Measurements from ENCODE around the gene PSMB7. TPM values are rescaled to one million over a fixed set of nuclear protein-coding genes. Genes with fewer than 3 reads are reported as not detected.

The PSMB7 gene
- total RNA-seq, 2 experiments from 2014 or later = 164 to 186 TPM

DNA sequence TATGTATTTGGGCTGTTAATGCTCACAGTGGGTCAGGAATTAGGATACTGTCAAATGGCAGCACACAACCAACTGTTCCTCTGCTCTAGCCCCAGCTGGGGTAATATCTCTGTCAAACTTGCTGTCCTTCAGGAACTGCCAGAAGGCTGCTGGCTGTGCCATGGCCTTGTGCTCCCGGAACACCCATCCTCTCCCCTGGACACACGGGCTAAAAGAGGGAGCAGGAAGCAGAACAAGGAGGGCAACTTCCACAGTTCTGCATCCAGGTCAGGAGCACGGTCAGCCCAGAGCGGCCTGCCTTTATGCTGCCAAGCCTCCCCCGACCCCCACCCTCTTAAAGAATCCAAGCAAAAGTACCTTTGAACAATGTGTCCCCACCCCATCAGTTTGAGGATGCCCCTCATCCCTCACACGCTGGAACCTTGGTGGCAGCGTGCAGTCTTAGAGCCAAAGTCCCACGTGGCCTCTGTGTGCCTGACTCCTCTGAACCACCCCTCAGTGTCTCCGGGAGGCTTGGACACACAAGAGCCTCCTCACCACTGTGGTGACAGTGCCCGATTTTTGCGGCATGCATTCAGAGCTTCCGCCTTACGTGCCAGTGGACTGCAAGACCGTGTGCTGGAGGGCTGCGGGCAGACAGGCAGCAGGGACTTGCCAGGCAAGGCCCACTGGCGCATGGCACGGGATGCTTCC lies 60.8 kb downstream of the PSMB7 start:
- Histone ChIP-seq H3K27ac (ENCODE audit: low read depth, low read length, poor library complexity, severe bottlenecking) (no peak overlapping the region), H3K4me3 (ENCODE audit: low read depth, low read length, poor library complexity, severe bottlenecking) (no peak overlapping the region), H3K79me2 (ENCODE audit: insufficient read depth, low read depth, low read length) (0 out of 2 replicates have a peak, but pooled peaks cover 2% of the 10 kb centered on the region), H2AFZ (ENCODE audit: low read length) (no peak overlapping the region), H3K4me1 (ENCODE audit: insufficient read depth, low read length, poor library complexity, severe bottlenecking) (no peaks in the 10 kb centered on the region), H3K9me3 (ENCODE audit: low read length) (no peaks in the 10 kb centered on the region), H3K4me2 (ENCODE audit: low read length) (no peak overlapping the region), H3K9me2 (ENCODE audit: insufficient read depth, low read length) (no peaks in the 10 kb centered on the region), H4K20me1 (ENCODE audit: insufficient read depth, low read length) (peaks cover 4% of the 10 kb centered on the region; the same call in 1 of the 2 replicates), H3K36me3 (ENCODE audit: insufficient read depth, low read length) (peaks cover 60% of the 10 kb centered on the region)
- intact Hi-C loops (cut with micrococcal nuclease; ENCODE audit: unreplicated experiment) = no loop called here
- ChIA-PET CTCF (ENCODE audit: unreplicated experiment) (no interaction called here), POLR2A (no interaction called here)
- no TSS peak for BruUV-seq (replicated peaks)
- TF ChIP-seq CTCF (conservative IDR thresholded peaks at IDR 0.05; ENCODE audit: low read length) (no peak), EZH2phosphoT487 (IDR thresholded peaks at IDR 0.05; ENCODE audit: borderline replicate concordance, low read depth, low read length) (no peak)
- DNase-seq (ENCODE audit: low spot score) = no peak

- intact Hi-C loops (cut with micrococcal nuclease; ENCODE audit: unreplicated experiment) = no loop called here
- Histone ChIP-seq H3K9me2 (ENCODE audit: insufficient read depth, low read length) (no peaks in the 10 kb centered on the region), H4K20me1 (ENCODE audit: insufficient read depth, low read length) (peaks cover 4% of the 10 kb centered on the region; the same call in 1 of the 2 replicates), H3K9me3 (ENCODE audit: low read length) (no peaks in the 10 kb centered on the region), H3K4me2 (ENCODE audit: low read length) (no peak overlapping the region), H3K36me3 (ENCODE audit: insufficient read depth, low read length) (peaks cover 65% of the 10 kb centered on the region), H3K27ac (ENCODE audit: low read depth, low read length, poor library complexity, severe bottlenecking) (no peak overlapping the region), H3K4me1 (ENCODE audit: insufficient read depth, low read length, poor library complexity, severe bottlenecking) (no peaks in the 10 kb centered on the region), H3K4me3 (ENCODE audit: low read depth, low read length, poor library complexity, severe bottlenecking) (no peak overlapping the region), H3K79me2 (ENCODE audit: insufficient read depth, low read depth, low read length) (0 out of 2 replicates have a peak, but pooled peaks cover 2% of the 10 kb centered on the region), H2AFZ (ENCODE audit: low read length) (no peak overlapping the region)
- ChIA-PET POLR2A (no interaction called here), CTCF (ENCODE audit: unreplicated experiment) (no interaction called here)
- DNase-seq (ENCODE audit: low spot score) = no peak
- no TSS peak for BruUV-seq (replicated peaks)
- TF ChIP-seq EZH2phosphoT487 (IDR thresholded peaks at IDR 0.05; ENCODE audit: borderline replicate concordance, low read depth, low read length) = no peak
Observed at GRCh38 chr9:124353811-124354274, 61.4 kb downstream of the PSMB7 start.

DNA sequence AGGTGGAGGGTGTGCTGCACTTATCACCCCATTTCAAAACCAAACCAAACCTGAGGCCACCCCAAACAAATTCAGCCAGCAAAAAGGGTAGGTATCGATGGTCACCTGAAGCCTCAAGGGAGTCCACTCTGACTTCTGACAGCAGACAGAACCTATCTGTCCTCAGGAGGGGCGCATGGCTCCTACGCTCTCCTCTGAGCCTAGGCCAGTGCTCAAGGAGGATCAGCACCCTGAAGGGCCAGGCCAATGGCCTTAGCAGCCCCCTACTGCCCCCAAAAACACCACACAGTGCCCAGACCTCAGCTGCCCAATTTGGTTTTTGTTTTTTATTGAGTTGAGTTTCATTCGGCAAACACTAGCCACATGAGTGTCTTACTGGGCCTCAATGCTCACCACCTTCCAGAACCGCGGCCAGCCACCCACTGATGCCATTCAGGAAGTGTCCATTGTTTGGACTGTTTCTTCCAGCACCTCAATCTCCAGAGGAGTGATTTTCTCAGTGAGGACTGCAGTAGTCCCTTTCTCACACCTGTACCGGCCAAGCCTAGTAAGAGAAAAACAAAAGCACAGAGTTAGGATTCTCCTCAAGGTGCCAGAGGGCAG lies 62.0 kb downstream of the PSMB7 start:
- H4K20me1 ChIP-seq (ENCODE audit: insufficient read depth, low read length) = peaks cover 3% of the 10 kb centered on the region; the same call in 1 of the 2 replicates
- 0 out of 2 replicates have a peak, but pooled peaks cover 1% of the 10 kb centered on the region for H3K79me2 ChIP-seq (ENCODE audit: insufficient read depth, low read depth, low read length)
- BruUV-seq (replicated peaks) = no TSS peak
- H3K4me2 ChIP-seq (ENCODE audit: low read length) = no peak overlapping the region
- no peaks in the 10 kb centered on the region for H3K4me1 ChIP-seq (ENCODE audit: insufficient read depth, low read length, poor library complexity, severe bottlenecking)
- H3K4me3 ChIP-seq (ENCODE audit: low read depth, low read length, poor library complexity, severe bottlenecking) = no peak overlapping the region
- H2AFZ ChIP-seq (ENCODE audit: low read length) = no peak overlapping the region
- no peaks in the 10 kb centered on the region for H3K9me2 ChIP-seq (ENCODE audit: insufficient read depth, low read length)
- peaks cover 70% of the 10 kb centered on the region for H3K36me3 ChIP-seq (ENCODE audit: insufficient read depth, low read length)
- DNase-seq (ENCODE audit: low spot score) = no peak
- POLR2A ChIA-PET = no interaction called here
- CTCF ChIA-PET (ENCODE audit: unreplicated experiment) = no interaction called here
- intact Hi-C loops (cut with micrococcal nuclease; ENCODE audit: unreplicated experiment) = no loop called here
- no peak overlapping the region for H3K27ac ChIP-seq (ENCODE audit: low read depth, low read length, poor library complexity, severe bottlenecking)
- TF ChIP-seq CTCF (conservative IDR thresholded peaks at IDR 0.05; ENCODE audit: low read length) = no peak
- no peak for TF ChIP-seq EZH2phosphoT487 (IDR thresholded peaks at IDR 0.05; ENCODE audit: borderline replicate concordance, low read depth, low read length)
- H3K9me3 ChIP-seq (ENCODE audit: low read length) = no peaks in the 10 kb centered on the region
